BE2C (cell line): ENCODE measurements around the gene HS6ST3.

Source experiments
- DNase-seq: peaks from one replicate; pipeline ENCODE4 v3.0.0-alpha.2; 2020
- H3K27me3 ChIP-seq: fragments of 250-450 bp; sonication (Bioruptor Pico); 2 replicates; pipeline ENCODE4 v1.5.1; 2020; ENCODE audit warnings: mild to moderate bottlenecking
- H3K36me3 ChIP-seq: fragments of 250-450 bp; sonication (Bioruptor Pico); 2 replicates; pipeline ENCODE4 v1.5.1; 2020; ENCODE audit warnings: mild to moderate bottlenecking
- H3K4me1 ChIP-seq: fragments of 250-450 bp; sonication (Bioruptor Pico); 2 replicates; pipeline ENCODE4 v1.5.1; 2020
- H3K4me3 ChIP-seq: 2 replicates; pipeline ENCODE4 v1.5.1; 2011; ENCODE audit warnings: low read depth, low read length
- H3K9me3 ChIP-seq: fragments of 250-450 bp; sonication (Bioruptor Pico); 2 replicates; pipeline ENCODE4 v1.5.1; 2020
- CTCF ChIP-seq: IDR thresholded peaks from 2 replicates; pipeline ENCODE4 v1.5.1; 2012; ENCODE audit warnings: mild to moderate bottlenecking, low read depth, low read length

Gene HS6ST3

GRCh38 chr13:96636001-96636709, 546.2 kb downstream of the HS6ST3 start:
- Histone ChIP-seq H3K9me3 (no peaks in the 10 kb centered on the region), H3K4me3 (no peak overlapping the region), H3K27me3 (no peaks in the 10 kb centered on the region), H3K4me1 (peaks cover 4% of the 10 kb centered on the region), H3K36me3 (no peaks in the 10 kb centered on the region; the same call in 1 of the 2 replicates)
- TF ChIP-seq CTCF, result no peak
- DNase-seq, result no peak

- no peak overlapping the region for H3K4me3 ChIP-seq
- no peaks in the 10 kb centered on the region; the same call in 1 of the 2 replicates for H3K36me3 ChIP-seq
- TF ChIP-seq CTCF, result no peak
- DNase-seq, result no peak
- H3K9me3 ChIP-seq, result no peaks in the 10 kb centered on the region
- no peaks in the 10 kb centered on the region for H3K27me3 ChIP-seq
- H3K4me1 ChIP-seq, result peaks cover 4% of the 10 kb centered on the region
These were observed 547.1 kb downstream of the HS6ST3 start for GRCh38 chr13:96637039-96637438.

GRCh38 chr13:96646101-96646500, 556.2 kb downstream of the HS6ST3 start:
- no peaks in the 10 kb centered on the region for H3K36me3 ChIP-seq
- TF ChIP-seq CTCF, result no peak
- H3K4me1 ChIP-seq, result no peaks in the 10 kb centered on the region
- no peak for DNase-seq
- H3K4me3 ChIP-seq, result no peak overlapping the region
- no peaks in the 10 kb centered on the region for H3K27me3 ChIP-seq
- no peaks in the 10 kb centered on the region; the same call in 1 of the 2 replicates for H3K9me3 ChIP-seq

GRCh38 chr13:96646515-96647211, 556.8 kb downstream of the HS6ST3 start:
- no peak for DNase-seq
- Histone ChIP-seq H3K9me3 (no peaks in the 10 kb centered on the region; the same call in 1 of the 2 replicates), H3K36me3 (no peaks in the 10 kb centered on the region), H3K4me1 (no peaks in the 10 kb centered on the region), H3K4me3 (no peak overlapping the region), H3K27me3 (no peaks in the 10 kb centered on the region)
- TF ChIP-seq CTCF, result no peak

- Histone ChIP-seq H3K4me1 (no peaks in the 10 kb centered on the region), H3K36me3 (no peaks in the 10 kb centered on the region), H3K9me3 (no peaks in the 10 kb centered on the region), H3K4me3 (no peak overlapping the region), H3K27me3 (no peaks in the 10 kb centered on the region)
- TF ChIP-seq CTCF, result no peak
- DNase-seq, result no peak
These were observed 560.5 kb downstream of the HS6ST3 start for GRCh38 chr13:96650301-96650886.

- H3K4me1 ChIP-seq, result no peaks in the 10 kb centered on the region
- H3K27me3 ChIP-seq, result no peaks in the 10 kb centered on the region
- H3K4me3 ChIP-seq, result no peak overlapping the region
- H3K9me3 ChIP-seq, result no peaks in the 10 kb centered on the region
- TF ChIP-seq CTCF, result no peak
- DNase-seq, result no peak
- H3K36me3 ChIP-seq, result no peaks in the 10 kb centered on the region
These were observed 561.7 kb downstream of the HS6ST3 start for GRCh38 chr13:96651598-96651997.
